GM12873 (cell line): ENCODE measurements around the gene CCT3.

ENCODE experiments used
- TF ChIP-seq, protein P1 (sequence below): IDR thresholded peaks from 2 replicates; pipeline ENCODE4 v1.5.1; 2012; ENCODE audit warnings: low read depth, mild to moderate bottlenecking, moderate library complexity, low read length, control low read depth; ENCODE audit not compliant: insufficient read depth; ENCODE audit errors: missing control alignments

The CCT3 gene

DNA sequence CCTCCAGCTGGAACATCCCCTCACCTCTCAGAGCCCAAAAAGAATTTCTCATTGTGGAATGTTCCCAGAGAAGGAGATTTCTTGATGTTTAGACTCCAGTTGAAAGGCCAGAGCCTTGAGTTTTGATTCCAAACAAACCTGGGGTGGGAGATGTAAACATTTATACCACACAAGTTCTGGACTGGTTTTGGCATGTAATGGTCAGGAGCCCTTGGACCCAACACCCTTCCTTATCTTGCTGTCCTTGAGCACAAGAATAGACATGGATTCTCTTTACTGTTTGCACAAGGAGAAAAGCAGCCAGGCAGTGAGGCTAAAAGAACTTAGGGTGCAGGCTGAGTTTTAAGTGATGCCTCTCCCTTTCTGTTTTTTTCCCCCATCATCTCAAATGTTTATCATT lies 35.5 kb upstream of the CCT3 start:
- TF ChIP-seq, protein P1, sequence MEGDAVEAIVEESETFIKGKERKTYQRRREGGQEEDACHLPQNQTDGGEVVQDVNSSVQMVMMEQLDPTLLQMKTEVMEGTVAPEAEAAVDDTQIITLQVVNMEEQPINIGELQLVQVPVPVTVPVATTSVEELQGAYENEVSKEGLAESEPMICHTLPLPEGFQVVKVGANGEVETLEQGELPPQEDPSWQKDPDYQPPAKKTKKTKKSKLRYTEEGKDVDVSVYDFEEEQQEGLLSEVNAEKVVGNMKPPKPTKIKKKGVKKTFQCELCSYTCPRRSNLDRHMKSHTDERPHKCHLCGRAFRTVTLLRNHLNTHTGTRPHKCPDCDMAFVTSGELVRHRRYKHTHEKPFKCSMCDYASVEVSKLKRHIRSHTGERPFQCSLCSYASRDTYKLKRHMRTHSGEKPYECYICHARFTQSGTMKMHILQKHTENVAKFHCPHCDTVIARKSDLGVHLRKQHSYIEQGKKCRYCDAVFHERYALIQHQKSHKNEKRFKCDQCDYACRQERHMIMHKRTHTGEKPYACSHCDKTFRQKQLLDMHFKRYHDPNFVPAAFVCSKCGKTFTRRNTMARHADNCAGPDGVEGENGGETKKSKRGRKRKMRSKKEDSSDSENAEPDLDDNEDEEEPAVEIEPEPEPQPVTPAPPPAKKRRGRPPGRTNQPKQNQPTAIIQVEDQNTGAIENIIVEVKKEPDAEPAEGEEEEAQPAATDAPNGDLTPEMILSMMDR, result no peak

DNA sequence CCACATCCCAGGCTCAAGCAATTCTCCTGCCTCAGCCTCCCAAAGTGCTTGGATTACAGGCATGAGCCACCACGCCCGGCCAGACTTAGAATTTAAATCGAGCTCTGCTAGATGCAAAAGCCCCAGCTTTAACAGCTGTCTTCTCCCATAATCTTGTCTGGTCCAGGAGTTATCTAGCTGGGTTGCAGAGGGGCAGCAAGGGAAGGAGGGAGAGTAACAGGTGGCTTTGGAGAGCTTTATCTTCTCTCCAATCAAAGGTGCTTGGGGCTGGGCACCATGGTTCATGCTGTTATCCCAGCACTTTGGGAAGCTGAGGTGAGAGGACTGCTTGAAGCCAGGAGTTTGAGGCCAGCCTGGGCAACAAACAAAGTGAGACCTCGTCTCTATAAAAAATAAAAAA lies 34.8 kb upstream of the CCT3 start:
- TF ChIP-seq, protein P1, result no peak

DNA sequence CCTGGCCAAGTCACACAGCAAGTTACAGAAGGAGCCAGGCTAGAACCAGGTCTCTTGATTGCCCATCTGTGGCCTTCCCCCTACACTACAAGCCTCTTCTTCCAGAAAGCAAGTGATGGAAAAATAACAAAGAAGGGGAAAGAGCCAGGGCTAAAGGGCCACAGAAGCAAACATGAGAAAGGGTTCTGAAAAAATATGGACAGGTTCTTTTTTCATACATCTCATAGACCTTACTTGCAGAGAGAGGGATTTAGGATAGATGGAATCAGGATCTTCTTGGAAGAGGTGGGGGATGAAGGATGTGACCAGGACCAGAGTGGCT lies 34.1 kb upstream of the CCT3 start:
- TF ChIP-seq, protein P1, result no peak

DNA sequence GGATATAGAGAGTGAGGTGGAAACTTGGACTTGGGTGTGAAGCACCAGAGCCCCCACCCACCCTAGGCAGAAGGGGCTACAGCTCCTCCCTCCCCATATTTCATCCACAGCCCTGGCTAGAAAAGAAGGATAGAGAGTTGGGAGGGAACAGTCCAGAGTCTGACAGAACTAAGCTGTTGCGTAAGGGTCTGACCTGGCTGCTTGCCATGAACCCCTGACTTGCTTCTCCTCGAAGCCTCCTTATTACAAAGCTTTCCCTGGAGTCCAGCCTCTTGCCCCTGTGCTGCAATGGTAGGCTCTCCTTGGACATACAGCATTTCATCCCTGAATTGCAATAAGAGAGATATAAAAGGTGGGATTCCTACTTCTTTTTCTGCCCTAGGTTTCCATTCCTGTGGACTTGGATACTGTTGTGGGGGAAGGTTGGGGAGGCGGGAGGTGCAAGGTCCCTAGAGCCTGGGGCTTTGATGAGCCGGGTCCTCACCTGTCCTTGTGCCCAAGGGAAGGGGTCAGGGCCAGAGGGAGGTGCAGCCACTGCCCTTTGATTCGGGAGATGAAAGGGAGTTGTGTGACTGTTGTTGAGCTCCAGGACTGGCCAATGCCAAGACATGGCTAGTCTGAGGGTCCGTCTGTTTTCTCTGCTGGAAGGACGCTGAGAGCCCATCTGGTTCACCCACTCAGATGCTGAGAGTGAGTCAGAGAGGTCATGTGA lies 33.6 kb upstream of the CCT3 start:
- TF ChIP-seq, protein P1, result no peak

DNA sequence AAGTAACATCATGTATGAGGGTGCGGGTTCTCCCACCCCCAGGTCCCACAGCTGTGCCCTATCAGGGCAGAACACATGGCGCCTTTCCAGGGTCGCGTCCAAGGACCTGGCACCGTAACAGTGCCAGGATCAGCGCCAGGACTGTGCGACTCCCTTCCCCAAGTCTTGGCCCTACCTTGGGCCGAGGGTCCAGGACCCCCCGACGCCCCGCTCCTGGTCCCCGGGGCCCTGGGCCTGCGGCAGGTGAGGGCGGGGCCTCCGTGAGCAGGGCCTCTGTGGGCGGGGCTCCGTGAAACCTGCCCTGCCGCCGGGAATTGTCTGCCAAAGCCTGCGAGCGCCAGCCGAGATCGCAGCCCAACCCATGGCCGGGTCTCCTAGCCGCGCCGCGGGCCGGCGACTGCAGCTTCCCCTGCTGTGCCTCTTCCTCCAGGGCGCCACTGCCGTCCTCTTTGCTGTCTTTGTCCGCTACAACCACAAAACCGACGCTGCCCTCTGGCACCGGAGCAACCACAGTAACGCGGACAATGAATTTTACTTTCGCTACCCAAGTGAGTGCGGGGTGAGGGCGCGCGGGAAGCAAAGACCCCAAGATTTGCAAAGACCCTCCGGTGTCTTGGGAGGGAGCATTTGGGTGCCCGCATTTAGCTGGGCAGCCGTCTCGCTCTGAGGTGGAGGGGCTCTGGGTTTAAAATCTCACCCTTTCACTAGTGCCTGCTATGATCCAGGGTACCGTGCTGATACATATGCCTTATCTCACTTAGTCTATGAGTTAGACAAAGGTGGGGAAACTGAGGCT lies 31.0 kb upstream of the CCT3 start, which contains the start of gene RHBG:
TSS of gene RHBG (plus strand) at position 323 of the 796 bp plus-strand sequence. CDS start at position 362, 39 bp downstream.
- TF ChIP-seq, protein P1, result no peak

- TF ChIP-seq, protein P1, result no peak
Observed at GRCh38 chr1:156368157-156368658, 30.1 kb upstream of the CCT3 start.
